PC-3 (cell line): ENCODE measurements around the gene HPGD. TPM values are rescaled to one million over a fixed set of nuclear protein-coding genes. Genes with fewer than 3 reads are reported as not detected.
A peak's percentile ranks its signal among the peaks of the same experiment; 100 is the strongest.

Experiments
- ATAC-seq: fragments of 200-7000 bp; cut with Tn5 transposase; 2 replicates; pipeline ENCODE4 v1.9.1; 2020; ENCODE audit warnings: mild to moderate bottlenecking, moderate library complexity
- BruUV-seq: library from RNA; stranded (reverse); fragments of 400-500 nt; replicated peaks from 2 replicates; lab custom pipeline; 2021; lab: Mats Ljungman, UMichigan
- CTCF ChIA-PET: fragments of 300-600 bp; sonication (Branson Sonifier 250); formaldehyde crosslinking; loops from one replicate; lab custom pipeline; 2022; ENCODE audit warnings: antibody characterized with exemption; lab: Charles Lee
- POLR2A ChIA-PET: fragments of 300-600 bp; sonication (Branson Sonifier 250); formaldehyde crosslinking; loops from one replicate; lab custom pipeline; 2022; ENCODE audit warnings: antibody characterized with exemption; ENCODE audit not compliant: unreplicated experiment; lab: Charles Lee
- DNase-seq: peaks from one replicate; pipeline ENCODE4 v3.0.0-alpha.2; 2015
- H2AFZ ChIP-seq: fragments of 300-600 bp; sonication (generic); 2 replicates; pipeline ENCODE4 v1.6.0; 2016; ENCODE audit warnings: antibody characterized with exemption, low read length
- H3F3A ChIP-seq: fragments of 300-600 bp; sonication (generic); one replicate; pipeline ENCODE4 v1.6.0; 2017; ENCODE audit warnings: antibody characterized with exemption, low read length, control low read depth, mild to moderate bottlenecking; ENCODE audit not compliant: unreplicated experiment
- H3K27ac ChIP-seq: fragments of 300-600 bp; sonication (generic); 2 replicates; pipeline ENCODE4 v1.5.1; 2016; ENCODE audit warnings: mild to moderate bottlenecking, low read length
- H3K27me3 ChIP-seq: fragments of 300-600 bp; sonication (generic); 2 replicates; pipeline ENCODE4 v1.6.1; 2016; ENCODE audit warnings: low read length, mixed read lengths
- H3K36me3 ChIP-seq: fragments of 300-600 bp; sonication (generic); 2 replicates; pipeline ENCODE4 v1.6.1; 2016; ENCODE audit warnings: low read depth, mixed run types, low read length, mixed read lengths
- H3K4me1 ChIP-seq: fragments of 300-600 bp; sonication (generic); 2 replicates; pipeline ENCODE4 v1.5.1; 2016; ENCODE audit warnings: low read length; ENCODE audit not compliant: insufficient read depth
- H3K4me2 ChIP-seq: fragments of 300-600 bp; sonication (generic); 2 replicates; pipeline ENCODE4 v1.6.0; 2016; ENCODE audit warnings: low read length
- H3K4me3 ChIP-seq: fragments of 300-600 bp; sonication (generic); 2 replicates; pipeline ENCODE4 v1.5.1; 2016; ENCODE audit warnings: mild to moderate bottlenecking, low read length, mixed read lengths
- H3K79me2 ChIP-seq: fragments of 300-600 bp; sonication (generic); 2 replicates; pipeline ENCODE4 v1.6.1; 2017; ENCODE audit warnings: low read length, mixed read lengths
- H3K9ac ChIP-seq: fragments of 300-600 bp; sonication (generic); 2 replicates; pipeline ENCODE4 v1.6.0; 2016; ENCODE audit warnings: mild to moderate bottlenecking, low read length
- H3K9me2 ChIP-seq: fragments of 300-600 bp; sonication (generic); replicated peaks from 2 replicates; pipeline ENCODE4 v1.6.1; 2016; ENCODE audit warnings: mixed run types, low read length, mixed read lengths
- H3K9me3 ChIP-seq: fragments of 300-600 bp; sonication (generic); 2 replicates; pipeline ENCODE4 v1.6.1; 2016; ENCODE audit warnings: low read length, mixed read lengths
- H4K20me1 ChIP-seq: fragments of 300-600 bp; sonication (generic); 2 replicates; pipeline ENCODE4 v1.6.1; 2016; ENCODE audit warnings: low read length, mixed read lengths
- EZH2 ChIP-seq: fragments of 300-600 bp; sonication (generic); IDR thresholded peaks from one replicate; pipeline ENCODE4 v1.6.1; 2017; ENCODE audit warnings: antibody characterized with exemption, mild to moderate bottlenecking, low read length; ENCODE audit not compliant: unreplicated experiment
- EZH2phosphoT487 ChIP-seq: fragments of 300-600 bp; sonication (generic); IDR thresholded peaks from 2 replicates; pipeline ENCODE4 v1.6.1; 2018; ENCODE audit warnings: mild to moderate bottlenecking, antibody characterized with exemption, low read length, borderline replicate concordance
- intact Hi-C: fragments of 100-400 bp; cut with micrococcal nuclease; formaldehyde crosslinking; loops from 2 replicates; pipeline ENCODE4 v1.9.0; 2023
- total RNA-seq: library from RNA; depleted of rRNA; stranded (reverse); fragments of >200 nt; gene quantifications from 2 replicates; pipeline ENCODE4 v1.2.3, GENCODE V29; 2014
- TF ChIP-seq, protein P1 (sequence below): fragments of 300-600 bp; sonication (generic); conservative IDR thresholded peaks from 2 replicates; pipeline ENCODE4 v1.5.1; 2017; ENCODE audit warnings: antibody characterized with exemption, low read depth, mild to moderate bottlenecking, low read length

Gene HPGD
- total RNA-seq, 1 experiment from 2014 or later = 33.5 TPM

DNA sequence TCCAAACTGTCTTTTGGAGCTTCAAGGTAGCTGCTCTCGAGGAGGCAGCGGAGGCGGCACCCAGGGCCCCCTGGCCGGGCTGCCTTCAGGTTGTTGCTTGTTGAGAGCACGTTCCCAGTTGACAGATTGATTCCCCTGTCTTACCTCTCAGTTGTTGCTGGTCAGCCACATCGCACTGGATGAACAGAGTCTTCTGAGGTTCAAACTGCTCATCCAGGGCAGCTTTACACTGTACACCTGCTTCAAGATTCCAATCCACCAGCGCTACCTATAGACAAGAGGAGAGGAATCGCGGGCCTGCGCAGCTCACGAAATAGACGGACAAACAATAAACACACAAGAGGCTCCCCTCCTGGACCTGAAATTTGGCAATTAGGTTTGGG is 497 bp downstream of the HPGD start:
- H3K27me3 ChIP-seq = no peaks in the 10 kb centered on the region
- no peaks in the 10 kb centered on the region for H3K79me2 ChIP-seq
- ATAC-seq (peak; percentile 63), DNase-seq (peak; percentile 45)
- peak overlapping the region; percentile 70 for H3K9ac ChIP-seq
- CTCF ChIA-PET = interaction anchor here (0.6 to 1.2 kb wide), 4 partner anchors 110 to 238 kb away, joined by 3 to 12 read pairs (median 3); partner anchors contain the start of gene CEP44
- POLR2A ChIA-PET = interaction anchor here (0.6 kb wide), 2 partner anchors 32 to 40 kb away, joined by 3 to 4 read pairs; no protein-coding TSS in a partner anchor
- no peaks in the 10 kb centered on the region for H3K9me2 ChIP-seq
- peak overlapping the region; percentile 94 for H2AFZ ChIP-seq
- peak overlapping the region; percentile 56 for H3K27ac ChIP-seq
- TF ChIP-seq, protein P1, sequence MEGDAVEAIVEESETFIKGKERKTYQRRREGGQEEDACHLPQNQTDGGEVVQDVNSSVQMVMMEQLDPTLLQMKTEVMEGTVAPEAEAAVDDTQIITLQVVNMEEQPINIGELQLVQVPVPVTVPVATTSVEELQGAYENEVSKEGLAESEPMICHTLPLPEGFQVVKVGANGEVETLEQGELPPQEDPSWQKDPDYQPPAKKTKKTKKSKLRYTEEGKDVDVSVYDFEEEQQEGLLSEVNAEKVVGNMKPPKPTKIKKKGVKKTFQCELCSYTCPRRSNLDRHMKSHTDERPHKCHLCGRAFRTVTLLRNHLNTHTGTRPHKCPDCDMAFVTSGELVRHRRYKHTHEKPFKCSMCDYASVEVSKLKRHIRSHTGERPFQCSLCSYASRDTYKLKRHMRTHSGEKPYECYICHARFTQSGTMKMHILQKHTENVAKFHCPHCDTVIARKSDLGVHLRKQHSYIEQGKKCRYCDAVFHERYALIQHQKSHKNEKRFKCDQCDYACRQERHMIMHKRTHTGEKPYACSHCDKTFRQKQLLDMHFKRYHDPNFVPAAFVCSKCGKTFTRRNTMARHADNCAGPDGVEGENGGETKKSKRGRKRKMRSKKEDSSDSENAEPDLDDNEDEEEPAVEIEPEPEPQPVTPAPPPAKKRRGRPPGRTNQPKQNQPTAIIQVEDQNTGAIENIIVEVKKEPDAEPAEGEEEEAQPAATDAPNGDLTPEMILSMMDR = peak; percentile 38
- TF ChIP-seq EZH2 (no peak), EZH2phosphoT487 (no peak)
- no peaks in the 10 kb centered on the region for H3K9me3 ChIP-seq
- intact Hi-C loops = loop anchor here (1.0 to 10.0 kb wide), 5 partner anchors 33 to 193 kb away; no protein-coding TSS in a partner anchor
- H3K4me2 ChIP-seq = peak overlapping the region; percentile 93
- H3K4me1 ChIP-seq = peaks cover 17% of the 10 kb centered on the region
- H3F3A ChIP-seq = no peaks in the 10 kb centered on the region
- BruUV-seq = TSS peak; percentile 50
- H4K20me1 ChIP-seq = no peaks in the 10 kb centered on the region
- H3K36me3 ChIP-seq = no peaks in the 10 kb centered on the region
- H3K4me3 ChIP-seq = peak overlapping the region; percentile 90

DNA sequence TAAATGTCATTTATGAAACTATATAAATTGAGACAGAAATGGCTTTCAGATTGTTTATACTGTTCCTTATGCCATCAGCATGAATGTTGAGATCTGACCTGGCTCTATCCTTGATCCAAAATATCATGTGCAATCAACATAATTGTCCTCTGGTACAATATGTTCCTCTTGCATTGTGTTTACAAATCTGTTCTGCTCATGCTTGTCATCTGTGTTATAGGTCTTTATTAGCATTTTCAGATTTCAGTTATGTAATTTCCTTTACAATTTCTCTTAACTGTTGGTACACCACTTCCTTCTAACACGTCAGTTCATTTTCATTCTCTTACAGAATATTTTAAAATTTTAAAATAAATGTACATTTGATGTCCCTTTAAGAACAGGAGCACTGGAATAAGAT is 1.6 kb downstream of the HPGD start:
- ChIA-PET POLR2A (no interaction called here), CTCF (no interaction called here)
- no TSS peak for BruUV-seq
- intact Hi-C loops = loop anchor here (10.0 kb wide), 1 partner anchor 194 kb away; no protein-coding TSS in a partner anchor
- H3K36me3 ChIP-seq = no peaks in the 10 kb centered on the region
- H3K9me3 ChIP-seq = no peaks in the 10 kb centered on the region
- H3K4me1 ChIP-seq = peaks cover 17% of the 10 kb centered on the region
- no peak overlapping the region for H3K27ac ChIP-seq
- no peaks in the 10 kb centered on the region for H3K27me3 ChIP-seq
- TF ChIP-seq, protein P1 = no peak
- TF ChIP-seq EZH2 (no peak), EZH2phosphoT487 (no peak)
- 0 out of 2 replicates have a peak overlapping the region, but pooled peaks have one; percentile 10 for H3K4me2 ChIP-seq
- ATAC-seq (no peak), DNase-seq (no peak)
- no peaks in the 10 kb centered on the region for H4K20me1 ChIP-seq
- H3F3A ChIP-seq = no peaks in the 10 kb centered on the region
- H3K4me3 ChIP-seq = no peak overlapping the region
- no peaks in the 10 kb centered on the region for H3K79me2 ChIP-seq
- H3K9me2 ChIP-seq = no peaks in the 10 kb centered on the region
- no peak overlapping the region; the same call in 1 of the 2 replicates for H3K9ac ChIP-seq
- no peak overlapping the region for H2AFZ ChIP-seq
